ENCODE results near the gene ENTHD1.

DNA sequence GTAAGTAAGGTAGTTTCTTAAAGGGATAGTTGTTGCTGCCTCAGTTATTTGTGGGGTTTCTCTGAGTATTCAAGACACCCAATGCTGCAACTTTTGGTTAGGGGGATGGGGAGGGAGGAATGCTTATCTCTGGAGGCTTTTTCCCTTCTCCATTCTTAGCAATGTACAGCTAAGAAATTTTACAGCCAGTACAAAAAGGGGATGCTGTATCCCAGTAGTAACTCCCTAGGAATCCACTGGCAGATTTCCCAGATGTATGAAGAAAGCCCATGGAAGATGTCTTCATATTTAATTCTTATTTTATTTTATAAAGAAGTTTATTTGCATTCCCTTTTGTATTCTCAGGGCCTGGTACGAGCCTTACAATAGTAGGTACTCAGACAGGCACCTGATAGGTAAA lies 154.8 kb downstream of the ENTHD1 start:
- no peak for TF ChIP-seq POLR2A (IDR thresholded peaks at IDR 0.05; ENCODE audit: extremely low read depth, insufficient read length)
- TF ChIP-seq, protein P1, sequence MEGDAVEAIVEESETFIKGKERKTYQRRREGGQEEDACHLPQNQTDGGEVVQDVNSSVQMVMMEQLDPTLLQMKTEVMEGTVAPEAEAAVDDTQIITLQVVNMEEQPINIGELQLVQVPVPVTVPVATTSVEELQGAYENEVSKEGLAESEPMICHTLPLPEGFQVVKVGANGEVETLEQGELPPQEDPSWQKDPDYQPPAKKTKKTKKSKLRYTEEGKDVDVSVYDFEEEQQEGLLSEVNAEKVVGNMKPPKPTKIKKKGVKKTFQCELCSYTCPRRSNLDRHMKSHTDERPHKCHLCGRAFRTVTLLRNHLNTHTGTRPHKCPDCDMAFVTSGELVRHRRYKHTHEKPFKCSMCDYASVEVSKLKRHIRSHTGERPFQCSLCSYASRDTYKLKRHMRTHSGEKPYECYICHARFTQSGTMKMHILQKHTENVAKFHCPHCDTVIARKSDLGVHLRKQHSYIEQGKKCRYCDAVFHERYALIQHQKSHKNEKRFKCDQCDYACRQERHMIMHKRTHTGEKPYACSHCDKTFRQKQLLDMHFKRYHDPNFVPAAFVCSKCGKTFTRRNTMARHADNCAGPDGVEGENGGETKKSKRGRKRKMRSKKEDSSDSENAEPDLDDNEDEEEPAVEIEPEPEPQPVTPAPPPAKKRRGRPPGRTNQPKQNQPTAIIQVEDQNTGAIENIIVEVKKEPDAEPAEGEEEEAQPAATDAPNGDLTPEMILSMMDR (IDR thresholded peaks at IDR 0.05; ENCODE audit: low read depth, low read length) = no peak
- TF ChIP-seq, protein P2, sequence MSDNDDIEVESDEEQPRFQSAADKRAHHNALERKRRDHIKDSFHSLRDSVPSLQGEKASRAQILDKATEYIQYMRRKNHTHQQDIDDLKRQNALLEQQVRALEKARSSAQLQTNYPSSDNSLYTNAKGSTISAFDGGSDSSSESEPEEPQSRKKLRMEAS (IDR thresholded peaks at IDR 0.05; ENCODE audit: low read depth, low read length) = no peak

Data from NB4 (cell line).